Tibial nerve (tissue), 4 donors: Measurements from ENCODE around the gene CACNG7.

Source experiments
- CTCF ChIP-seq, 5 experiments: fragments of 200-600 bp in 3 of 5; fragments of 450-650 bp in 2 of 5; sonication (generic) in 3 of 5; IDR thresholded peaks; one replicate each; pipeline ENCODE4 v1.5.1; 2016 to 2019; ENCODE audit warnings: antibody characterized with exemption in 5 of 5, mild to moderate bottlenecking in 3 of 5, moderate library complexity in 2 of 5
- EP300 ChIP-seq, 2 donors: sonication (generic); formaldehyde crosslinking; IDR thresholded peaks; one replicate each; pipeline ENCODE4 v1.6.1; 2017; ENCODE audit warnings: antibody characterized with exemption in 2 of 2, mild to moderate bottlenecking in 1 of 2
- POLR2A ChIP-seq, 2 donors: fragments of 450-650 bp; IDR thresholded peaks; one replicate each; pipeline ENCODE4 v1.6.1; 2017; ENCODE audit warnings: antibody characterized with exemption in 2 of 2, mild to moderate bottlenecking in 2 of 2, moderate library complexity in 2 of 2

- TF ChIP-seq CTCF (IDR thresholded peaks at IDR 0.05) (no peak), EP300 (IDR thresholded peaks at IDR 0.05) (no peak), POLR2A (IDR thresholded peaks at IDR 0.05) (no peak)
These were observed 57.9 kb downstream of the CACNG7 start for GRCh38 chr19:53966931-53967330.
